Measurements from ENCODE around the gene NTNG1. TPM values are rescaled to one million over a fixed set of nuclear protein-coding genes. Genes with fewer than 3 reads are reported as not detected.

The NTNG1 gene
- total RNA-seq, 1 experiment from 2014 or later: 1.5 TPM

DNA sequence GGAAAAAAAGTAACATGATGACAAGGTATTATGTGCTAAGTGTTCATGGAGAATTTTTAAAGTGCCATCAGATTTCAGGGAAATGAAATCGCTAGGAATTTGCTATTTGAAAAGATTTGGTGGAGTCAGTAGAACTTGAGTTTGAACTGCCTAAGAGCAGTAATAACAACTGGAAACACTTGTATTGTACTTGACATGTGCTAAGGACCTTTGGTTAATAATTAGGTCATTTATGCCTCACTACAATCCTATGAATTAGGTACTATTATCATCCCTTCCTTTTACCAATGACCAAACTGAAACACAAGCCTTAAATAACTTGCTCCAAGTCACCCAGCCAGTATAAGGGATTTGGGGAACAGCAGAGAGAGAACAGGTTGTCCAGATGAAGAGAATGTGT lies 133.4 kb downstream of the NTNG1 start:
- no peak overlapping the region for H2BK5ac ChIP-seq (ENCODE audit: insufficient read length, low read length)
- H3K79me1 ChIP-seq (ENCODE audit: insufficient read depth, low read depth, low read length, poor library complexity, severe bottlenecking): no peaks in the 10 kb centered on the region
- WGBS (ENCODE audit: extremely low coverage, insufficient read length, low lambda C conversion rate): no CpG with 5 or more reads among the region's 1 CpG
- no peak for DNase-seq
- no peak overlapping the region for H3K4me2 ChIP-seq (ENCODE audit: insufficient read depth, insufficient read length, low read length)
- Mint-ChIP-seq H3K4me3 (no peak overlapping the region), H3K36me3 (ENCODE audit: insufficient read depth in 1 of 3, low read depth in 3 of 3) (no peaks in the 10 kb centered on the region), H3K4me1 (peaks cover 12 to 13% of the 10 kb centered on the region in 2 experiments), H3K27ac (no peak overlapping the region), H3K27me3 (ENCODE audit: low read depth) (no peaks in the 10 kb centered on the region), H3K9me3 (no peaks in the 10 kb centered on the region)
- no peak overlapping the region for H4K8ac ChIP-seq (replicated peaks; ENCODE audit: insufficient read length, low read depth, low read length)
- H2BK15ac ChIP-seq (ENCODE audit: low read depth, low read length): no peak overlapping the region
- H3K23me2 ChIP-seq (ENCODE audit: insufficient read length, low read depth, low read length, poor library complexity, severe bottlenecking): no peaks in the 10 kb centered on the region
- H3K9ac ChIP-seq (ENCODE audit: extremely low read depth, insufficient read length, low read length): no peak overlapping the region
- H2BK120ac ChIP-seq (ENCODE audit: low read depth, low read length, poor library complexity, severe bottlenecking): no peak overlapping the region
- H2BK12ac ChIP-seq (ENCODE audit: insufficient read length, low read depth, low read length): no peak overlapping the region
- H3K14ac ChIP-seq (ENCODE audit: insufficient read depth, low read length): no peak overlapping the region
- no peaks in the 10 kb centered on the region for H3K79me2 ChIP-seq (ENCODE audit: insufficient read depth, low read length)
- no peaks in the 10 kb centered on the region for H3K9me3 ChIP-seq (ENCODE audit: control insufficient read depth, low read depth, low read length)
- H3K23ac ChIP-seq (ENCODE audit: insufficient read length, low read depth, low read length): no peak overlapping the region
- H2AFZ ChIP-seq (ENCODE audit: low read length): no peak overlapping the region
- H2AK5ac ChIP-seq (ENCODE audit: insufficient read length, low read length): no peak overlapping the region
- H3K27me3 ChIP-seq (ENCODE audit: insufficient read depth, low read length): no peaks in the 10 kb centered on the region
- H3K4ac ChIP-seq (ENCODE audit: low read depth, low read length): no peak overlapping the region
- no peak overlapping the region for H3K18ac ChIP-seq (ENCODE audit: insufficient read length, low read depth, low read length)
- TF ChIP-seq, protein P1, sequence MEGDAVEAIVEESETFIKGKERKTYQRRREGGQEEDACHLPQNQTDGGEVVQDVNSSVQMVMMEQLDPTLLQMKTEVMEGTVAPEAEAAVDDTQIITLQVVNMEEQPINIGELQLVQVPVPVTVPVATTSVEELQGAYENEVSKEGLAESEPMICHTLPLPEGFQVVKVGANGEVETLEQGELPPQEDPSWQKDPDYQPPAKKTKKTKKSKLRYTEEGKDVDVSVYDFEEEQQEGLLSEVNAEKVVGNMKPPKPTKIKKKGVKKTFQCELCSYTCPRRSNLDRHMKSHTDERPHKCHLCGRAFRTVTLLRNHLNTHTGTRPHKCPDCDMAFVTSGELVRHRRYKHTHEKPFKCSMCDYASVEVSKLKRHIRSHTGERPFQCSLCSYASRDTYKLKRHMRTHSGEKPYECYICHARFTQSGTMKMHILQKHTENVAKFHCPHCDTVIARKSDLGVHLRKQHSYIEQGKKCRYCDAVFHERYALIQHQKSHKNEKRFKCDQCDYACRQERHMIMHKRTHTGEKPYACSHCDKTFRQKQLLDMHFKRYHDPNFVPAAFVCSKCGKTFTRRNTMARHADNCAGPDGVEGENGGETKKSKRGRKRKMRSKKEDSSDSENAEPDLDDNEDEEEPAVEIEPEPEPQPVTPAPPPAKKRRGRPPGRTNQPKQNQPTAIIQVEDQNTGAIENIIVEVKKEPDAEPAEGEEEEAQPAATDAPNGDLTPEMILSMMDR (conservative IDR thresholded peaks at IDR 0.05): no peak
- H4K5ac ChIP-seq (ENCODE audit: insufficient read length, low read depth, low read length): no peak overlapping the region
- H4K20me1 ChIP-seq (ENCODE audit: control insufficient read depth, insufficient read depth, insufficient read length): no peaks in the 10 kb centered on the region
- H4K91ac ChIP-seq (ENCODE audit: insufficient read length, low read depth, low read length): no peak overlapping the region
- H3K56ac ChIP-seq (ENCODE audit: insufficient read length, low read depth, low read length): no peak overlapping the region
- H3K4me1 ChIP-seq (ENCODE audit: insufficient read depth, low read length): no peaks in the 10 kb centered on the region; the same call in 1 of the 2 replicates
- H2BK20ac ChIP-seq (ENCODE audit: low read depth, low read length, poor library complexity, severe bottlenecking): no peak overlapping the region
- no peak overlapping the region for H3T11ph ChIP-seq (ENCODE audit: low read length)
- no peak overlapping the region for H3K27ac ChIP-seq (ENCODE audit: insufficient read length, low read depth, low read length)
